DND-41 (cell line): Measurements from ENCODE around the gene ZSWIM4.

Source experiments
- ATAC-seq: fragments of 200-7000 bp; cut with Tn5 transposase; 3 replicates; pipeline ENCODE4 v1.9.1; 2021; ENCODE audit warnings: low read depth; ENCODE audit not compliant: insufficient read depth
- DNase-seq: peaks from one replicate; pipeline ENCODE4 v3.0.0-alpha.2; 2020
- H2AFZ ChIP-seq: 2 replicates; pipeline ENCODE4 v1.6.0; 2012; ENCODE audit warnings: low read depth, low read length
- H3K27ac ChIP-seq: 2 replicates; pipeline ENCODE4 v1.5.1; 2012; ENCODE audit warnings: low read length, inconsistent platforms
- H3K27me3 ChIP-seq: fragments of 200-600 bp; sonication (generic); 2 replicates; pipeline ENCODE4 v1.6.0; 2012; ENCODE audit warnings: low read length, mild to moderate bottlenecking, inconsistent platforms; ENCODE audit not compliant: insufficient read depth, poor library complexity
- H3K36me3 ChIP-seq: 2 replicates; pipeline ENCODE4 v1.5.1; 2012; ENCODE audit warnings: low read length, inconsistent platforms; ENCODE audit not compliant: insufficient read depth
- H3K4me1 ChIP-seq: 2 replicates; pipeline ENCODE4 v1.5.1; 2012; ENCODE audit warnings: mild to moderate bottlenecking, low read length; ENCODE audit not compliant: insufficient read depth
- H3K4me2 ChIP-seq: 2 replicates; pipeline ENCODE4 v1.6.0; 2012; ENCODE audit warnings: mild to moderate bottlenecking, moderate library complexity, low read length, inconsistent platforms; ENCODE audit not compliant: insufficient read depth
- H3K4me3 ChIP-seq, 2 experiments: fragments of 200-600 bp in 1 of 2; shearing (Covaris generic) in 1 of 2; 2 replicates each; pipeline ENCODE4 v1.5.1; 2012 to 2016; ENCODE audit warnings: inconsistent platforms in 2 of 2, low read length in 2 of 2, mild to moderate bottlenecking in 2 of 2, low read depth in 1 of 2, moderate library complexity in 1 of 2
- H3K79me2 ChIP-seq: 2 replicates; pipeline ENCODE4 v1.6.0; 2012; ENCODE audit warnings: low read length, inconsistent platforms; ENCODE audit not compliant: insufficient read depth
- H3K9ac ChIP-seq: 2 replicates; pipeline ENCODE4 v1.6.0; 2012; ENCODE audit warnings: low read depth, mild to moderate bottlenecking, inconsistent platforms, low read length, moderate library complexity
- H3K9me3 ChIP-seq: 2 replicates; pipeline ENCODE4 v1.5.1; 2012; ENCODE audit warnings: low read length, moderate library complexity, mild to moderate bottlenecking, inconsistent platforms; ENCODE audit not compliant: insufficient read depth, severe bottlenecking
- H4K20me1 ChIP-seq: 2 replicates; pipeline ENCODE4 v1.6.0; 2012; ENCODE audit warnings: low read length; ENCODE audit not compliant: insufficient read depth
- EZH2 ChIP-seq: IDR thresholded peaks from 3 replicates; pipeline ENCODE4 v1.6.1; 2012; ENCODE audit warnings: borderline replicate concordance, low read depth, mild to moderate bottlenecking, moderate library complexity, low read length, inconsistent platforms; ENCODE audit not compliant: severe bottlenecking
- TF ChIP-seq, protein P1 (sequence below): IDR thresholded peaks from 2 replicates; pipeline ENCODE4 v1.5.1; 2012; ENCODE audit warnings: borderline replicate concordance, low read length, moderate library complexity, mild to moderate bottlenecking; ENCODE audit not compliant: poor library complexity, severe bottlenecking; ENCODE audit errors: extremely low read depth

The ZSWIM4 gene

DNA sequence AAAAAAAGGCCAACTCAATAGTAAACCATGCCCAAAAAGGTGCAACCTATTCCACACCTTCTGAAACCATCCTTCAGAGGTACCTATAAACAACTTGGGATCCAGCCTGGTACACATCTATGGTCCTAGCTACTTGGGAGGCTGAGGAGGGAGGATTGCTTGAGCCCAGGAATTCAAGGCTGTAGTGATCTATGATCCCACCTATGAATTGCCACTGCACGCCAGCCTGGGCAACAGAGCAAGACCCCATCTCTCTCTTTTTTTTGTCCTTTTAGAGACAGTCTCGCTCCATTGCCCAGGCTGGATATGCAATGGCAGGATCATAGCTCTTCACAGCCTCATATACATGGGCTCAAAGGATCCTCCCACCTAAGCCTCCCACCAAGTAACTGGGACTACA is 26.0 kb downstream of the ZSWIM4 start:
- DNase-seq: no peak
- H2AFZ ChIP-seq: no peak overlapping the region
- no peak overlapping the region for H3K9ac ChIP-seq
- H3K4me1 ChIP-seq: no peaks in the 10 kb centered on the region
- TF ChIP-seq EZH2: no peak
- TF ChIP-seq, protein P1, sequence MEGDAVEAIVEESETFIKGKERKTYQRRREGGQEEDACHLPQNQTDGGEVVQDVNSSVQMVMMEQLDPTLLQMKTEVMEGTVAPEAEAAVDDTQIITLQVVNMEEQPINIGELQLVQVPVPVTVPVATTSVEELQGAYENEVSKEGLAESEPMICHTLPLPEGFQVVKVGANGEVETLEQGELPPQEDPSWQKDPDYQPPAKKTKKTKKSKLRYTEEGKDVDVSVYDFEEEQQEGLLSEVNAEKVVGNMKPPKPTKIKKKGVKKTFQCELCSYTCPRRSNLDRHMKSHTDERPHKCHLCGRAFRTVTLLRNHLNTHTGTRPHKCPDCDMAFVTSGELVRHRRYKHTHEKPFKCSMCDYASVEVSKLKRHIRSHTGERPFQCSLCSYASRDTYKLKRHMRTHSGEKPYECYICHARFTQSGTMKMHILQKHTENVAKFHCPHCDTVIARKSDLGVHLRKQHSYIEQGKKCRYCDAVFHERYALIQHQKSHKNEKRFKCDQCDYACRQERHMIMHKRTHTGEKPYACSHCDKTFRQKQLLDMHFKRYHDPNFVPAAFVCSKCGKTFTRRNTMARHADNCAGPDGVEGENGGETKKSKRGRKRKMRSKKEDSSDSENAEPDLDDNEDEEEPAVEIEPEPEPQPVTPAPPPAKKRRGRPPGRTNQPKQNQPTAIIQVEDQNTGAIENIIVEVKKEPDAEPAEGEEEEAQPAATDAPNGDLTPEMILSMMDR: no peak
- ATAC-seq: no peak
- no peaks in the 10 kb centered on the region for H3K9me3 ChIP-seq
- no peak overlapping the region for H3K27ac ChIP-seq
- no peak overlapping the region for H3K4me2 ChIP-seq
- no peaks in the 10 kb centered on the region for H3K79me2 ChIP-seq
- peaks cover 17% of the 10 kb centered on the region for H3K36me3 ChIP-seq
- H3K4me3 ChIP-seq: no peak overlapping the region
- no peaks in the 10 kb centered on the region for H3K27me3 ChIP-seq
- H4K20me1 ChIP-seq: no peaks in the 10 kb centered on the region

DNA sequence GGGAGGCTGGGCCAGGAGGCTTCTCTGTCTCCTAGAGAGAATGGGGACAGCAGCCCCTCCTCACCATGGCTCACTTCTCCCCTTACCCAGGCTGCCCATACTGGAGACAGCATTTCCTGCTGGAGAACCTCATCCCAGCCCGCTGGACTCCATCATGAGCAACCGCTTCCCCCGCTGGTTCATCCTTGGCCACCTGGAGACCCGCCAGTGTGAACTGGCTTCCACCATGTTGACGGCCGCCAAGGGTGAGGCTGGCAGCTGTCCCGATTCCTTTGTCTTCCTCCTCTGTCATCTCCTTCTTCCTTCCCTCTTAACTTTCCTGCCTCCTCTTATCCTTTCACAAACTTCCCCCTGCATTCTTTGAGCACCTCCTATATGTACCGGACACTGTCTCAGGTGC is 28.0 kb downstream of the ZSWIM4 start:
- no peak overlapping the region for H3K9ac ChIP-seq
- H3K4me3 ChIP-seq: no peak overlapping the region
- no peak overlapping the region for H3K4me2 ChIP-seq
- ATAC-seq: no peak
- no peak for DNase-seq
- H3K79me2 ChIP-seq: no peaks in the 10 kb centered on the region
- peaks cover 11% of the 10 kb centered on the region for H3K36me3 ChIP-seq
- H3K9me3 ChIP-seq: no peaks in the 10 kb centered on the region
- H2AFZ ChIP-seq: no peak overlapping the region
- no peaks in the 10 kb centered on the region for H3K27me3 ChIP-seq
- H3K27ac ChIP-seq: no peak overlapping the region
- TF ChIP-seq, protein P1: no peak
- TF ChIP-seq EZH2: no peak
- no peaks in the 10 kb centered on the region for H4K20me1 ChIP-seq
- no peaks in the 10 kb centered on the region for H3K4me1 ChIP-seq

DNA sequence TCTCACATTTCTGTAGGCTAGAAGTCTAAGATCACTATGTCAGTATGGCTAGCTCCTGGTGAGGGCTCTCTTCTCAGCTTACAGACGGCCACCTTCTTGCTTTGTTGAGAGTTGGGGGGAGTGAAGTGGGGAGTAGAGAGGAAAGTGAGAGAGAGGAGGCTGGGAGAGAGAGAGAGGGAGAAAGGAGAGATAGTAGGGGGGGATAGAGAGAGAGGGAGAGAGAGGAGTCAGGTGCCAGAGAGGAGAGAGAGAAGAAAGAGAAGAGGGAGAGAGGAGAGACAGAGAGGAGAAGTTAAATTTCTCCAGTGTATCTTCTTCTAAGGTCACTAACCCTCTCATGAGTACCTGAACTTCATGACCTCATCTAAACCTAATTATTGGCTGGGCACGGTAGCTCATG is 28.7 kb downstream of the ZSWIM4 start:
- H3K79me2 ChIP-seq: no peaks in the 10 kb centered on the region
- no peak overlapping the region for H3K27ac ChIP-seq
- no peaks in the 10 kb centered on the region for H3K9me3 ChIP-seq
- H2AFZ ChIP-seq: no peak overlapping the region
- no peak overlapping the region for H3K4me2 ChIP-seq
- H3K9ac ChIP-seq: no peak overlapping the region
- TF ChIP-seq, protein P1: no peak
- H3K36me3 ChIP-seq: peaks cover 14% of the 10 kb centered on the region
- ATAC-seq: no peak
- no peaks in the 10 kb centered on the region for H4K20me1 ChIP-seq
- DNase-seq: no peak
- H3K4me3 ChIP-seq: no peak overlapping the region
- H3K27me3 ChIP-seq: no peaks in the 10 kb centered on the region
- H3K4me1 ChIP-seq: no peaks in the 10 kb centered on the region

DNA sequence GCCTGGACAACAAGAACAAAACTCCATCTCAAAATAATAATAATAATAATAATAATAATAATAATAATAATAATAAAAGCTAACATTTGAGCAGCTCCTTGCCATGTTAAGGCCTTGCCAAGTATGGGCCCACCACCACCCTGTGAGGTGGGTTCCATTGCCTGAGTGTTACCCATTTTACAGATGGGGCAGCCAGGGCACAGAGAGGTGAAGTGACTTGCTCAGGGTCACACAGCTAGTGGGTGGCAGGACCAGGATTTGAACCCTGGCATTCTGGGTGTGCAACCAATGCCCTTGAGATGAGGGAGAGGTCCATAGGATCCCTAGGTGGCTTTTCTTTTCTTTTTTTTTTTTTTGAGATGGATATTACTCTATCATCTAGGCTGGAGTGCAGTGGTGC is 29.5 kb downstream of the ZSWIM4 start:
- ATAC-seq (no peak), DNase-seq (no peak)
- Histone ChIP-seq H3K9ac (no peak overlapping the region), H3K4me3 (no peak overlapping the region), H3K36me3 (peaks cover 14% of the 10 kb centered on the region), H3K4me2 (no peak overlapping the region), H3K27ac (no peak overlapping the region), H3K4me1 (no peaks in the 10 kb centered on the region), H3K27me3 (no peaks in the 10 kb centered on the region), H4K20me1 (no peaks in the 10 kb centered on the region), H3K79me2 (no peaks in the 10 kb centered on the region), H2AFZ (no peak overlapping the region), H3K9me3 (no peaks in the 10 kb centered on the region)
- TF ChIP-seq EZH2: no peak
- TF ChIP-seq, protein P1: no peak
